GM23248 (cell line): Measurements from ENCODE around the gene GPS1. TPM values are rescaled to one million over a fixed set of nuclear protein-coding genes. Genes with fewer than 3 reads are reported as not detected.

Experiments
- DNase-seq: peaks from one replicate; pipeline ENCODE4 v3.0.0-alpha.2; 2015
- H2AFZ ChIP-seq: fragments of 200-600 bp; sonication (generic); 2 replicates; pipeline ENCODE4 v1.6.1; 2016; ENCODE audit warnings: antibody characterized with exemption
- H3F3A ChIP-seq: fragments of 200-600 bp; sonication (generic); 2 replicates; pipeline ENCODE4 v1.6.1; 2016; ENCODE audit warnings: mild to moderate bottlenecking, antibody characterized with exemption, mixed run types; ENCODE audit not compliant: insufficient read depth
- H3K27ac ChIP-seq: fragments of 200-600 bp; sonication (generic); 2 replicates; pipeline ENCODE4 v1.5.1; 2016; ENCODE audit warnings: mild to moderate bottlenecking
- H3K27me3 ChIP-seq: fragments of 200-600 bp; sonication (generic); replicated peaks from 2 replicates; pipeline ENCODE4 v1.6.1; 2016; ENCODE audit warnings: mild to moderate bottlenecking; ENCODE audit not compliant: insufficient read depth
- H3K36me3 ChIP-seq: fragments of 200-600 bp; sonication (generic); 2 replicates; pipeline ENCODE4 v1.6.1; 2016; ENCODE audit warnings: low read depth, mild to moderate bottlenecking
- H3K4me1 ChIP-seq: fragments of 200-600 bp; sonication (generic); 2 replicates; pipeline ENCODE4 v1.6.1; 2016; ENCODE audit warnings: mild to moderate bottlenecking; ENCODE audit not compliant: insufficient read depth
- H3K4me2 ChIP-seq: fragments of 200-600 bp; sonication (generic); one replicate; pipeline ENCODE4 v1.6.1; 2016; ENCODE audit warnings: mild to moderate bottlenecking; ENCODE audit not compliant: unreplicated experiment
- H3K4me3 ChIP-seq: fragments of 200-600 bp; sonication (generic); 2 replicates; pipeline ENCODE4 v1.5.1; 2016; ENCODE audit warnings: mild to moderate bottlenecking
- H3K79me2 ChIP-seq: fragments of 200-600 bp; sonication (generic); 2 replicates; pipeline ENCODE4 v1.6.1; 2016; ENCODE audit warnings: mild to moderate bottlenecking; ENCODE audit not compliant: insufficient read depth
- H3K9ac ChIP-seq: fragments of 200-600 bp; sonication (generic); 2 replicates; pipeline ENCODE4 v1.6.1; 2016; ENCODE audit warnings: mild to moderate bottlenecking
- H3K9me2 ChIP-seq: fragments of 200-600 bp; sonication (generic); 2 replicates; pipeline ENCODE4 v1.6.1; 2016; ENCODE audit warnings: mixed run types, mild to moderate bottlenecking, moderate library complexity; ENCODE audit not compliant: insufficient read depth
- H3K9me3 ChIP-seq: fragments of 200-600 bp; sonication (generic); one replicate; pipeline ENCODE4 v1.6.1; 2017; ENCODE audit warnings: low read depth
- H4K20me1 ChIP-seq: fragments of 200-600 bp; sonication (generic); 2 replicates; pipeline ENCODE4 v1.6.0; 2016; ENCODE audit not compliant: insufficient read depth
- EZH2 ChIP-seq: fragments of 200-600 bp; sonication (generic); IDR thresholded peaks from 2 replicates; pipeline ENCODE4 v1.6.1; 2018; ENCODE audit warnings: antibody characterized with exemption, mild to moderate bottlenecking; ENCODE audit not compliant: insufficient read depth, poor library complexity, severe bottlenecking
- EZH2phosphoT487 ChIP-seq: fragments of 200-600 bp; sonication (generic); IDR thresholded peaks from 2 replicates; pipeline ENCODE4 v1.6.1; 2018; ENCODE audit warnings: antibody characterized with exemption, moderate library complexity, mild to moderate bottlenecking, low read depth; ENCODE audit not compliant: insufficient read depth
- WGBS, 2 experiments: methylation state at CpG; one replicate each; pipeline ENCODE4 v1.1.6; 2015 to 2017; ENCODE audit warnings: low lambda C conversion rate in 2 of 2, low coverage in 1 of 2; ENCODE audit errors: missing lambda C conversion rate in 2 of 2; 5-methylcytosine and 5-hydroxymethylcytosine counted together
- in situ Hi-C: fragments of 300-500 bp; cut with MboI; formaldehyde crosslinking; loops from 2 replicates; pipeline ENCODE4 v1.15.0; 2020
- polyA plus RNA-seq: library from polyadenylated mRNA; unstranded; fragments of >200 nt; fragmentation: Nextera tagmentation; extraction: Ambion mirVana; gene quantifications from 2 replicates; pipeline ENCODE4 v1.2.1, GENCODE V29; 2016
- total RNA-seq: library from RNA; depleted of rRNA; stranded (reverse); fragments of >200 nt; shearing (Covaris generic); gene quantifications from 2 replicates; pipeline ENCODE4 v1.2.3, GENCODE V29; 2014; rRNA removed

Gene GPS1
- total and polyA plus RNA-seq, 2 experiments from 2014 or later, result 104 to 130 TPM

GRCh38 chr17:82105882-82106687 lies 54.4 kb downstream of the GPS1 start:
- Histone ChIP-seq H3K36me3 (no peaks in the 10 kb centered on the region), H3K4me2 (no peak overlapping the region), H3K4me3 (no peak overlapping the region), H2AFZ (no peak overlapping the region), H4K20me1 (no peaks in the 10 kb centered on the region), H3K27ac (no peak overlapping the region), H3K9me2 (no peaks in the 10 kb centered on the region), H3K4me1 (no peaks in the 10 kb centered on the region; the same call in 1 of the 2 replicates), H3K79me2 (no peaks in the 10 kb centered on the region), H3K9me3 (no peaks in the 10 kb centered on the region), H3F3A (no peaks in the 10 kb centered on the region), H3K27me3 (no peaks in the 10 kb centered on the region), H3K9ac (no peak overlapping the region)
- WGBS, 2 experiments, result 54 to 55% methylated on average over 24 of the region's 24 CpGs
- peak; percentile 50 for DNase-seq
- in situ Hi-C loops, result no loop called here
- TF ChIP-seq EZH2phosphoT487, result no peak
- TF ChIP-seq EZH2, result no peak

GRCh38 chr17:82106688-82107305 lies 55.1 kb downstream of the GPS1 start:
- Histone ChIP-seq H3K4me3 (no peak overlapping the region), H4K20me1 (no peaks in the 10 kb centered on the region), H2AFZ (no peak overlapping the region), H3F3A (no peaks in the 10 kb centered on the region), H3K4me2 (no peak overlapping the region), H3K9me2 (no peaks in the 10 kb centered on the region), H3K27ac (no peak overlapping the region), H3K36me3 (no peaks in the 10 kb centered on the region), H3K9me3 (no peaks in the 10 kb centered on the region), H3K4me1 (no peaks in the 10 kb centered on the region; the same call in 1 of the 2 replicates), H3K79me2 (no peaks in the 10 kb centered on the region), H3K27me3 (no peaks in the 10 kb centered on the region), H3K9ac (no peak overlapping the region)
- DNase-seq, result no peak
- TF ChIP-seq EZH2phosphoT487 (no peak), EZH2 (no peak)
- in situ Hi-C loops, result no loop called here
- 47 to 49% methylated on average over 9 of the region's 9 CpGs for WGBS, 2 experiments

Other genes with a start within 250 kb of the GPS1 start
- gene GCGR, start 247.7 kb upstream of the GPS1 start, total RNA-seq, result not detected in 2 replicates
- not detected in 2 replicates for gene GCGR, start 247.7 kb upstream of the GPS1 start, polyA plus RNA-seq
- gene MCRIP1, start 218.6 kb upstream of the GPS1 start, total RNA-seq, result 102 and 135 TPM in 2 replicates
- gene MCRIP1, start 218.6 kb upstream of the GPS1 start, polyA plus RNA-seq, result 145 and 147 TPM in 2 replicates
- gene PPP1R27, start 216.8 kb upstream of the GPS1 start, total RNA-seq, result not detected in 2 replicates
- gene PPP1R27, start 216.8 kb upstream of the GPS1 start, polyA plus RNA-seq, result 0.37 TPM in 1 of 2 replicates, not detected in the other
- 3,203 and 4,003 TPM in 2 replicates for gene P4HB, start 191.4 kb upstream of the GPS1 start, total RNA-seq
- 1,651 and 1,674 TPM in 2 replicates for gene P4HB, start 191.4 kb upstream of the GPS1 start, polyA plus RNA-seq
- 193 and 208 TPM in 2 replicates for gene ARHGDIA, start 180.6 kb upstream of the GPS1 start, total RNA-seq
- 310 and 313 TPM in 2 replicates for gene ARHGDIA, start 180.6 kb upstream of the GPS1 start, polyA plus RNA-seq
- 80.6 and 100 TPM in 2 replicates for gene ALYREF, start 160.3 kb upstream of the GPS1 start, total RNA-seq
- gene ALYREF, start 160.3 kb upstream of the GPS1 start, polyA plus RNA-seq, result 6.9 and 8.6 TPM in 2 replicates
- gene ANAPC11, start 160.2 kb upstream of the GPS1 start, total RNA-seq, result 175 and 179 TPM in 2 replicates
- 428 and 436 TPM in 2 replicates for gene ANAPC11, start 160.2 kb upstream of the GPS1 start, polyA plus RNA-seq
- gene NPB, start 149.7 kb upstream of the GPS1 start, total RNA-seq, result 2.4 TPM in 2 replicates
- gene NPB, start 149.7 kb upstream of the GPS1 start, polyA plus RNA-seq, result 1.1 and 1.6 TPM in 2 replicates
- gene PCYT2, start 140.5 kb upstream of the GPS1 start, total RNA-seq, result 34.7 and 36.9 TPM in 2 replicates
- 25.6 and 27.6 TPM in 2 replicates for gene PCYT2, start 140.5 kb upstream of the GPS1 start, polyA plus RNA-seq
- 13.1 and 14.5 TPM in 2 replicates for gene SIRT7, start 133.7 kb upstream of the GPS1 start, total RNA-seq
- 9.3 and 11.4 TPM in 2 replicates for gene SIRT7, start 133.7 kb upstream of the GPS1 start, polyA plus RNA-seq
- 17.7 and 19.8 TPM in 2 replicates for gene MAFG, start 124.2 kb upstream of the GPS1 start, total RNA-seq
- 5.0 and 6.4 TPM in 2 replicates for gene MAFG, start 124.2 kb upstream of the GPS1 start, polyA plus RNA-seq
- 229 and 279 TPM in 2 replicates for gene PYCR1, start 114.6 kb upstream of the GPS1 start, total RNA-seq
- gene PYCR1, start 114.6 kb upstream of the GPS1 start, polyA plus RNA-seq, result 181 and 197 TPM in 2 replicates
- gene MYADML2, start 104.7 kb upstream of the GPS1 start, total RNA-seq, result not detected in 2 replicates
- gene MYADML2, start 104.7 kb upstream of the GPS1 start, polyA plus RNA-seq, result 0.14 TPM in 1 of 2 replicates, not detected in the other
- not detected in 2 replicates for gene NOTUM, start 90.7 kb upstream of the GPS1 start, total RNA-seq
- not detected in 2 replicates for gene NOTUM, start 90.7 kb upstream of the GPS1 start, polyA plus RNA-seq
- 23.4 and 23.5 TPM in 2 replicates for gene ASPSCR1, start 74.3 kb upstream of the GPS1 start, total RNA-seq
- gene ASPSCR1, start 74.3 kb upstream of the GPS1 start, polyA plus RNA-seq, result 20.6 and 22.6 TPM in 2 replicates
- gene CENPX, start 29.0 kb upstream of the GPS1 start, total RNA-seq, result 43.9 and 68.8 TPM in 2 replicates
- 65.2 and 68.6 TPM in 2 replicates for gene CENPX, start 29.0 kb upstream of the GPS1 start, polyA plus RNA-seq
- gene LRRC45, start 28.6 kb upstream of the GPS1 start, total RNA-seq, result 14.8 and 15.3 TPM in 2 replicates
- gene LRRC45, start 28.6 kb upstream of the GPS1 start, polyA plus RNA-seq, result 4.4 and 4.5 TPM in 2 replicates
- 5.4 and 7.9 TPM in 2 replicates for gene RAC3, start 20.2 kb upstream of the GPS1 start, total RNA-seq
- gene RAC3, start 20.2 kb upstream of the GPS1 start, polyA plus RNA-seq, result 1.3 and 1.8 TPM in 2 replicates
- 75.8 and 83.5 TPM in 2 replicates for gene DCXR, start 14.2 kb upstream of the GPS1 start, total RNA-seq
- gene DCXR, start 14.2 kb upstream of the GPS1 start, polyA plus RNA-seq, result 69.9 and 70.2 TPM in 2 replicates
- gene RFNG, start 87 bp upstream of the GPS1 start, total RNA-seq, result 59.8 and 61.2 TPM in 2 replicates
- 10.6 and 11.8 TPM in 2 replicates for gene RFNG, start 87 bp upstream of the GPS1 start, polyA plus RNA-seq
- 61.2 and 96.4 TPM in 2 replicates for gene DUS1L, start 13.9 kb downstream of the GPS1 start, total RNA-seq
- 13.3 and 27.7 TPM in 2 replicates for gene DUS1L, start 13.9 kb downstream of the GPS1 start, polyA plus RNA-seq
- gene FASN, start 46.3 kb downstream of the GPS1 start, total RNA-seq, result 33.8 and 38.2 TPM in 2 replicates
- gene FASN, start 46.3 kb downstream of the GPS1 start, polyA plus RNA-seq, result 12.7 and 16.3 TPM in 2 replicates
- 12.3 and 15.3 TPM in 2 replicates for gene CCDC57, start 160.9 kb downstream of the GPS1 start, total RNA-seq
- gene CCDC57, start 160.9 kb downstream of the GPS1 start, polyA plus RNA-seq, result 6.2 and 10.6 TPM in 2 replicates
- gene SLC16A3, start 177.1 kb downstream of the GPS1 start, total RNA-seq, result 550 and 595 TPM in 2 replicates
- 95.5 and 97.7 TPM in 2 replicates for gene SLC16A3, start 177.1 kb downstream of the GPS1 start, polyA plus RNA-seq
- gene CSNK1D, start 221.8 kb downstream of the GPS1 start, total RNA-seq, result 24.5 and 35.1 TPM in 2 replicates
- 102 and 114 TPM in 2 replicates for gene CSNK1D, start 221.8 kb downstream of the GPS1 start, polyA plus RNA-seq